Thoracic aorta (tissue), 2 donors: ENCODE data around the gene TSPAN31. TPM values are rescaled to one million over a fixed set of nuclear protein-coding genes. Genes with fewer than 3 reads are reported as not detected.
A peak's percentile ranks its signal among the peaks of the same experiment; 100 is the strongest.

Experiments
- ATAC-seq: fragments of 150-250 bp; one replicate; pipeline ENCODE4 v1.8.0; 2017; ENCODE audit warnings: low read depth; ENCODE audit not compliant: insufficient number of reproducible peaks, low FRiP score
- DNase-seq: peaks from one replicate; pipeline ENCODE4 v3.0.0-alpha.2; 2020; ENCODE audit warnings: low spot score
- H3K27ac ChIP-seq, 2 donors: fragments of 200-600 bp; sonication (generic); 1 replicate in 1 of 2; 2 replicates in 1 of 2; pipeline ENCODE4 v1.5.1; 2016; ENCODE audit warnings: mild to moderate bottlenecking in 2 of 2, moderate library complexity in 2 of 2
- H3K27me3 ChIP-seq: fragments of 200-600 bp; sonication (generic); replicated peaks from 2 replicates; pipeline ENCODE4 v1.6.0; 2016; ENCODE audit warnings: mild to moderate bottlenecking; ENCODE audit not compliant: insufficient read depth
- H3K36me3 ChIP-seq: fragments of 200-600 bp; sonication (generic); one replicate; pipeline ENCODE4 v1.5.1; 2016
- H3K4me1 ChIP-seq, 2 donors: fragments of 200-600 bp; sonication (generic); 1 replicate in 1 of 2; 2 replicates in 1 of 2; pipeline versions ENCODE4 v1.5.1 to v1.6.0; 2016; ENCODE audit warnings: low read depth in 2 of 2, mild to moderate bottlenecking in 1 of 2; ENCODE audit not compliant: control insufficient read depth in 1 of 2
- H3K4me3 ChIP-seq: fragments of 200-600 bp; sonication (generic); 2 replicates; pipeline ENCODE4 v1.5.1; 2016; ENCODE audit warnings: mild to moderate bottlenecking
- H3K9me3 ChIP-seq: fragments of 200-600 bp; sonication (generic); 2 replicates; pipeline ENCODE4 v1.5.1; 2016
- total RNA-seq, 2 donors: library from RNA; depleted of rRNA; stranded (reverse); fragments of >200 nt; gene quantifications; one replicate each; pipeline versions ENCODE4 v1.1.0 to v1.2.3, GENCODE V29; 2016
- TF ChIP-seq, protein P1 (sequence below): fragments of 200-600 bp; sonication (generic); IDR thresholded peaks from one replicate; pipeline ENCODE4 v1.5.1; 2019; ENCODE audit warnings: antibody characterized with exemption

Gene TSPAN31
- total RNA-seq, 2 donors from 2014 or later, result 58.8 to 115 TPM

DNA sequence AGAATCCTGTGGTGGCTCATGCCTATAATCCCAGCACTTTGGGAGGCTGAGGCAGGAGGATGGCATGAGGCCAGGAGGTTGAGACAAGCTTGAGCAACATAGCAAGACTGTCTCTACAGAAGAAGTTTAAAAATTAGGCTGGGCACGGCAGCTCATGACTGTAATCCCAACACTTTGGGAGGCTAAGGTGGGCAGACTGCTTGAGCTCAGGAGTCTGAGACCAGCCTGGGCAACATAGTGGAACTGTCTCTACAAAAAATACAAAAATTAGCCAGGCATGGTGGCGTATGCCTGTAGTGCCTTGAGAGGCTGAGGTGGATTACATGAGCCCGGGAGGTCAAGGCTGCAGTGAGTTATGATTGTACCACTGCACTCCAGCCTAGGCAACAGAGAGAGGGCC is 23.0 kb downstream of the TSPAN31 start:
- ATAC-seq (no peak), DNase-seq (no peak)
- TF ChIP-seq, protein P1, sequence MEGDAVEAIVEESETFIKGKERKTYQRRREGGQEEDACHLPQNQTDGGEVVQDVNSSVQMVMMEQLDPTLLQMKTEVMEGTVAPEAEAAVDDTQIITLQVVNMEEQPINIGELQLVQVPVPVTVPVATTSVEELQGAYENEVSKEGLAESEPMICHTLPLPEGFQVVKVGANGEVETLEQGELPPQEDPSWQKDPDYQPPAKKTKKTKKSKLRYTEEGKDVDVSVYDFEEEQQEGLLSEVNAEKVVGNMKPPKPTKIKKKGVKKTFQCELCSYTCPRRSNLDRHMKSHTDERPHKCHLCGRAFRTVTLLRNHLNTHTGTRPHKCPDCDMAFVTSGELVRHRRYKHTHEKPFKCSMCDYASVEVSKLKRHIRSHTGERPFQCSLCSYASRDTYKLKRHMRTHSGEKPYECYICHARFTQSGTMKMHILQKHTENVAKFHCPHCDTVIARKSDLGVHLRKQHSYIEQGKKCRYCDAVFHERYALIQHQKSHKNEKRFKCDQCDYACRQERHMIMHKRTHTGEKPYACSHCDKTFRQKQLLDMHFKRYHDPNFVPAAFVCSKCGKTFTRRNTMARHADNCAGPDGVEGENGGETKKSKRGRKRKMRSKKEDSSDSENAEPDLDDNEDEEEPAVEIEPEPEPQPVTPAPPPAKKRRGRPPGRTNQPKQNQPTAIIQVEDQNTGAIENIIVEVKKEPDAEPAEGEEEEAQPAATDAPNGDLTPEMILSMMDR, result no peak
- no peak overlapping the region for H3K27ac ChIP-seq
- H3K4me3 ChIP-seq, result no peak overlapping the region
- H3K4me1 ChIP-seq, result peaks cover 15 to 40% of the 10 kb centered on the region in 2 donors
- no peaks in the 10 kb centered on the region for H3K36me3 ChIP-seq
- H3K27me3 ChIP-seq, result no peaks in the 10 kb centered on the region
- H3K9me3 ChIP-seq, result no peaks in the 10 kb centered on the region

DNA sequence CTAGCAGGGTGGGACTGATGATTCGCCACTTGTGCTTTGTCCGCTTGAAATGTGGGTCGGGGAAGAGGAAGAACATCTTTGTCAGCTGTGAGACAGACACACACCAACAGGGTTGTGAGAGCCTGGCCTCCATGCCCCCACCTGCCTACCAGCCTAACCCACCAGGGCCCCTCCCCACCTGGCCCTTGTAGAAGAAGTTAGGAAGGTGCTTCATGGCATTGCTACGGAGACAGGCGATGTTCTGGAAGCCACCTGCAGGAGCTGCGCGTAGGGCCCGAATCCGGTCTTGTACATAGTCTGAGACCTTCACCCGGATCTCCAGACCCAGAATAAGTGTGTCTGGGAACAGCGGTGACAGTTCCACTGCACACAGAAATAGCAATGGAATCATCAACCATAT is 24.8 kb downstream of the TSPAN31 start:
- no peak overlapping the region for H3K27ac ChIP-seq
- H3K4me3 ChIP-seq, result no peak overlapping the region
- no peaks in the 10 kb centered on the region for H3K27me3 ChIP-seq
- H3K4me1 ChIP-seq, result peaks cover 23 to 49% of the 10 kb centered on the region in 2 donors
- ATAC-seq, result no peak
- no peaks in the 10 kb centered on the region for H3K9me3 ChIP-seq
- DNase-seq, result no peak
- no peaks in the 10 kb centered on the region for H3K36me3 ChIP-seq
- TF ChIP-seq, protein P1, result no peak

DNA sequence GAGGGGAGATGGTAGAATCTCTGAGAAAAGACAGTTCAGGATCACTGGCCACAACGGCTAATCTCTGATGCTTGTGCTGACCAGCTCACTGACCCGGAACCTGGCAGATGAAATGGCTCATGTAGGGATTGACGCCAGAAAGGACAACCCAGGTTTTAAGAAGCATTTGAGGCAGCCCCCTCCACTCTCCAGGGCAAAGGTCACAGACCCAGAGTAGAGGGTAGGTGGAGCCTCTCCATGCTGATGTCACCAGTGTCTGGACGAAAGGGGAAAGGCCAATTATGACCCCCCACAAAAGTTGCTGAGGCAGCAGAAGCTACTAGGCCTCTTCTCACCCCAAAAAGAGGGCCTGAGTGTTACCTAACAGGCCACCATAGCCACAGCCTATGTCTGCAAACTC is 25.9 kb downstream of the TSPAN31 start:
- Histone ChIP-seq H3K27ac (peak overlapping the region in 1 of 2 donors; percentile 94), H3K27me3 (no peaks in the 10 kb centered on the region), H3K9me3 (no peaks in the 10 kb centered on the region), H3K36me3 (peaks cover 3% of the 10 kb centered on the region), H3K4me3 (no peak overlapping the region), H3K4me1 (peaks cover 13 to 38% of the 10 kb centered on the region in 2 donors)
- TF ChIP-seq, protein P1, result no peak
- DNase-seq, result no peak
- no peak for ATAC-seq

DNA sequence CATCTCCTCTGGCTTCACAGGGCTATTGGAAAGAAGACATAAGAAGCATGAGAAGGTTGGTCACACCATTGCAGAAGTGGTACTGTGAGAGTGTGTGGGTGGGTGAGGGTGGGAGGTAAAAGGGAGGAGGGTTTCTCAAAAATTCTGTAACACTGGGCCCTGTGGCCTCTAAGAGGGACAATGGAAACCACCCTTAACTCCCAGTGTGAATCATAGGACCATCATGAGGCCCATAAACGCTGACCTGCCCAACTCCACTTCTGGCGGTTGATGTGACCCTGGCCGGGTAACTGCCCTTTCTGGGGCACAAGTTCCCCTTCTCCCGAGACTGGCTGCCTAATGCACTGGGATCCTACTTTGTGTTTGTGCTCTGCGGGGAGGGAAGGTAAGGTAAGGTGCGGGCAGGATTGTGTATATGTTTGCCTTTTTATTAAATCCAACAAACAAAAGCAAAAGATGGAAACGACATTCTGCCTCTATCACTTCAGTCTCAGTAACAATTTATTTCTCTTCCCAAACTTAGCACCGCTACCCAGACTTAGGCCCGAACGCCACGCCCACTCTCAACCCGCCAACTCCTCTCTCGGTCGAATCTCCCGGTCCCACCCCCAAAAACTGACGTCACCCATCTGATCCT is 26.5 kb downstream of the TSPAN31 start:
- peaks cover 8% of the 10 kb centered on the region for H3K36me3 ChIP-seq
- H3K4me1 ChIP-seq, result peaks cover 9 to 32% of the 10 kb centered on the region in 2 donors
- TF ChIP-seq, protein P1, result no peak
- peak overlapping the region; percentile 97 for H3K4me3 ChIP-seq
- H3K9me3 ChIP-seq, result no peaks in the 10 kb centered on the region
- ATAC-seq (peak; percentile 47), DNase-seq (peak; percentile 87)
- H3K27me3 ChIP-seq, result no peaks in the 10 kb centered on the region
- H3K27ac ChIP-seq, result peak overlapping the region; percentile 94 to 98

DNA sequence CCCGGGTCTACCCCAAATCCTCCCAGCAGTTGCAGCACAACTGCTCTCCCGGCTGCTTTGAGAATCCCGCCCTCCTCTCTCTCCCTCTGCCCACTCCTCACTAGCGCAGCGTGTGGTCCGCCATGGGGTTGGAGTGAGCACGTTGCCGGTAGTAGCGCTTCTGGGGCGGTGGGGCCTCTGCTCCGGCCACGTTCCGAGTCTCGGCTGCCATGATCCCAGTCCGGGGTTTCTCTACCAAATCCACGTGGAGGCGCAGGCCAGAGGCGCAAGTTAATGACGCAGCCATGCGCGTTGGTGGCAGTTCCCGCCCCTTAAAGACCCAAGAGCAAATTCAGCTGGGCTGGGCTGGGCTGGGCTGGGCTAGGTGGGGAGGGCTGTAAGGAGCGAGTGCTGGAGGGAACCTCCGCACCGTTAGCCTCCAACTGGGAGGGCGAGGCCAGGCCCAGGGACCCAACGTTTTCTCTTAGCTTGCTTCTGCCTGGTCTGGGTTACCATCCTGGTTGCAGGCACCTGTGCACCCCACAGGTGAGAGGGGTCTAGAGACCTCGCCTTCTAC is 27.1 kb downstream of the TSPAN31 start, which contains the start of gene METTL1:
Gene METTL1, minus strand, starts transcription at position 233 of the 556 bp plus-strand sequence. Its CDS starts 22 bp downstream, at position 211.
- TF ChIP-seq, protein P1, result no peak
- no peaks in the 10 kb centered on the region for H3K27me3 ChIP-seq
- DNase-seq, result peak; percentile 88
- H3K4me1 ChIP-seq, result peaks cover 9 to 26% of the 10 kb centered on the region in 2 donors
- peak within 1 kb of the TSS; percentile 97 for H3K4me3 ChIP-seq
- ATAC-seq, result peak; percentile 86
- H3K36me3 ChIP-seq, result peaks cover 8% of the 10 kb centered on the region
- H3K9me3 ChIP-seq, result no peaks in the 10 kb centered on the region
- peak within 1 kb of the TSS; percentile 94 to 98 for H3K27ac ChIP-seq
